ENCODE results near the gene MRNIP.

MRNIP gene

GRCh38 chr5:179805529-179806249, 52.9 kb downstream of the MRNIP start:
- Histone ChIP-seq H3K9me3 (ENCODE audit: control insufficient read depth, low read length) (no peaks in the 10 kb centered on the region), H3K27ac (ENCODE audit: insufficient read depth, low read length, poor library complexity, severe bottlenecking) (peak overlapping the region; percentile 71), H3K27me3 (replicated peaks; ENCODE audit: control insufficient read depth, insufficient read depth, low read length, poor library complexity, severe bottlenecking) (no peaks in the 10 kb centered on the region), H3K4me3 (ENCODE audit: insufficient read depth, low read depth, low read length, poor library complexity, severe bottlenecking) (peak overlapping the region; percentile 67), H3K36me3 (ENCODE audit: control insufficient read depth, insufficient read depth, low read length) (no peaks in the 10 kb centered on the region), H3K4me1 (ENCODE audit: control insufficient read depth, insufficient read depth, low read length, poor library complexity, severe bottlenecking) (peaks cover 38% of the 10 kb centered on the region)
- peak in 1 of 3 donors; percentile 18 for DNase-seq

- no peak for DNase-seq
- H3K4me3 ChIP-seq (ENCODE audit: insufficient read depth, low read depth, low read length, poor library complexity, severe bottlenecking): peak overlapping the region; percentile 67
- H3K27ac ChIP-seq (ENCODE audit: insufficient read depth, low read length, poor library complexity, severe bottlenecking): peak overlapping the region; percentile 71
- no peaks in the 10 kb centered on the region for H3K9me3 ChIP-seq (ENCODE audit: control insufficient read depth, low read length)
- peaks cover 38% of the 10 kb centered on the region for H3K4me1 ChIP-seq (ENCODE audit: control insufficient read depth, insufficient read depth, low read length, poor library complexity, severe bottlenecking)
- no peaks in the 10 kb centered on the region for H3K36me3 ChIP-seq (ENCODE audit: control insufficient read depth, insufficient read depth, low read length)
- no peaks in the 10 kb centered on the region for H3K27me3 ChIP-seq (replicated peaks; ENCODE audit: control insufficient read depth, insufficient read depth, low read length, poor library complexity, severe bottlenecking)
Measured at GRCh38 chr5:179805070-179805528, 53.5 kb downstream of the MRNIP start.

GRCh38 chr5:179804555-179804947, 54.1 kb downstream of the MRNIP start:
- Histone ChIP-seq H3K4me3 (ENCODE audit: insufficient read depth, low read depth, low read length, poor library complexity, severe bottlenecking) (no peak overlapping the region), H3K27ac (ENCODE audit: insufficient read depth, low read length, poor library complexity, severe bottlenecking) (no peak overlapping the region), H3K27me3 (replicated peaks; ENCODE audit: control insufficient read depth, insufficient read depth, low read length, poor library complexity, severe bottlenecking) (no peaks in the 10 kb centered on the region), H3K4me1 (ENCODE audit: control insufficient read depth, insufficient read depth, low read length, poor library complexity, severe bottlenecking) (peaks cover 38% of the 10 kb centered on the region), H3K9me3 (ENCODE audit: control insufficient read depth, low read length) (no peaks in the 10 kb centered on the region), H3K36me3 (ENCODE audit: control insufficient read depth, insufficient read depth, low read length) (peaks cover 5% of the 10 kb centered on the region)
- no peak for DNase-seq

- peaks cover 11% of the 10 kb centered on the region for H3K36me3 ChIP-seq (ENCODE audit: control insufficient read depth, insufficient read depth, low read length)
- no peaks in the 10 kb centered on the region for H3K27me3 ChIP-seq (replicated peaks; ENCODE audit: control insufficient read depth, insufficient read depth, low read length, poor library complexity, severe bottlenecking)
Measured at GRCh38 chr5:179803651-179804554, 54.7 kb downstream of the MRNIP start.

GRCh38 chr5:179802950-179803562, 55.6 kb downstream of the MRNIP start:
- H3K36me3 ChIP-seq (ENCODE audit: control insufficient read depth, insufficient read depth, low read length): peaks cover 20% of the 10 kb centered on the region
- H3K27ac ChIP-seq (ENCODE audit: insufficient read depth, low read length, poor library complexity, severe bottlenecking): peak overlapping the region; percentile 46
- no peaks in the 10 kb centered on the region for H3K9me3 ChIP-seq (ENCODE audit: control insufficient read depth, low read length)
- H3K4me1 ChIP-seq (ENCODE audit: control insufficient read depth, insufficient read depth, low read length, poor library complexity, severe bottlenecking): peaks cover 38% of the 10 kb centered on the region
- no peaks in the 10 kb centered on the region for H3K27me3 ChIP-seq (replicated peaks; ENCODE audit: control insufficient read depth, insufficient read depth, low read length, poor library complexity, severe bottlenecking)
- H3K4me3 ChIP-seq (ENCODE audit: insufficient read depth, low read depth, low read length, poor library complexity, severe bottlenecking): no peak overlapping the region
- DNase-seq: no peak

More at GRCh38 chr5:179803651-179804554, 54.7 kb downstream of the MRNIP start:
- no peak for DNase-seq
- H3K9me3 ChIP-seq (ENCODE audit: control insufficient read depth, low read length): no peaks in the 10 kb centered on the region
- H3K4me3 ChIP-seq (ENCODE audit: insufficient read depth, low read depth, low read length, poor library complexity, severe bottlenecking): no peak overlapping the region
- peaks cover 38% of the 10 kb centered on the region for H3K4me1 ChIP-seq (ENCODE audit: control insufficient read depth, insufficient read depth, low read length, poor library complexity, severe bottlenecking)
- peak overlapping the region; percentile 46 for H3K27ac ChIP-seq (ENCODE audit: insufficient read depth, low read length, poor library complexity, severe bottlenecking)

- Histone ChIP-seq H3K9me3 (ENCODE audit: control insufficient read depth, low read length) (no peaks in the 10 kb centered on the region), H3K4me3 (ENCODE audit: insufficient read depth, low read depth, low read length, poor library complexity, severe bottlenecking) (no peak overlapping the region), H3K27ac (ENCODE audit: insufficient read depth, low read length, poor library complexity, severe bottlenecking) (no peak overlapping the region), H3K27me3 (replicated peaks; ENCODE audit: control insufficient read depth, insufficient read depth, low read length, poor library complexity, severe bottlenecking) (no peaks in the 10 kb centered on the region), H3K36me3 (ENCODE audit: control insufficient read depth, insufficient read depth, low read length) (peaks cover 23% of the 10 kb centered on the region), H3K4me1 (ENCODE audit: control insufficient read depth, insufficient read depth, low read length, poor library complexity, severe bottlenecking) (peaks cover 34% of the 10 kb centered on the region)
- no peak for DNase-seq
Measured at GRCh38 chr5:179802207-179802883, 56.3 kb downstream of the MRNIP start.

GRCh38 chr5:179801304-179802206, 57.1 kb downstream of the MRNIP start:
- Histone ChIP-seq H3K4me3 (ENCODE audit: insufficient read depth, low read depth, low read length, poor library complexity, severe bottlenecking) (no peak overlapping the region), H3K27ac (ENCODE audit: insufficient read depth, low read length, poor library complexity, severe bottlenecking) (no peak overlapping the region), H3K27me3 (replicated peaks; ENCODE audit: control insufficient read depth, insufficient read depth, low read length, poor library complexity, severe bottlenecking) (no peaks in the 10 kb centered on the region), H3K9me3 (ENCODE audit: control insufficient read depth, low read length) (no peaks in the 10 kb centered on the region), H3K4me1 (ENCODE audit: control insufficient read depth, insufficient read depth, low read length, poor library complexity, severe bottlenecking) (peaks cover 33% of the 10 kb centered on the region), H3K36me3 (ENCODE audit: control insufficient read depth, insufficient read depth, low read length) (peaks cover 23% of the 10 kb centered on the region)
- DNase-seq: peak; percentile 66 to 68 (median 66)

GRCh38 chr5:179800696-179801201, 57.9 kb downstream of the MRNIP start:
- DNase-seq: no peak
- H3K27ac ChIP-seq (ENCODE audit: insufficient read depth, low read length, poor library complexity, severe bottlenecking): no peak overlapping the region
- peaks cover 23% of the 10 kb centered on the region for H3K36me3 ChIP-seq (ENCODE audit: control insufficient read depth, insufficient read depth, low read length)
- H3K4me1 ChIP-seq (ENCODE audit: control insufficient read depth, insufficient read depth, low read length, poor library complexity, severe bottlenecking): peaks cover 38% of the 10 kb centered on the region
- no peak overlapping the region for H3K4me3 ChIP-seq (ENCODE audit: insufficient read depth, low read depth, low read length, poor library complexity, severe bottlenecking)
- no peaks in the 10 kb centered on the region for H3K27me3 ChIP-seq (replicated peaks; ENCODE audit: control insufficient read depth, insufficient read depth, low read length, poor library complexity, severe bottlenecking)
- no peaks in the 10 kb centered on the region for H3K9me3 ChIP-seq (ENCODE audit: control insufficient read depth, low read length)

Data from effector memory CD4-positive, alpha-beta T cell (primary cell).